NCI-H510A treated with DMSO at 0.1 percent for 48 hours (cell line): Measurements from ENCODE around the gene GOLM1.
A peak's percentile ranks its signal among the peaks of the same experiment; 100 is the strongest.

Experiments
- DNase-seq: peaks from one replicate; lab custom pipeline; 2025; lab: John Stamatoyannopoulos, UW

The GOLM1 gene

GRCh38 chr9:86045654-86046053 lies 53.7 kb downstream of the GOLM1 start:
- DNase-seq: no peak

- no peak for DNase-seq
Observed at GRCh38 chr9:86043999-86044398, 55.4 kb downstream of the GOLM1 start.

- DNase-seq: no peak
Observed at GRCh38 chr9:86043586-86043985, 55.8 kb downstream of the GOLM1 start.

- no peak for DNase-seq
Observed at GRCh38 chr9:86042199-86042978, 57.0 kb downstream of the GOLM1 start.

- no peak for DNase-seq
Observed at GRCh38 chr9:86041311-86041741, 58.0 kb downstream of the GOLM1 start.

- no peak for DNase-seq
Observed at GRCh38 chr9:86040861-86041155, 58.5 kb downstream of the GOLM1 start.

- DNase-seq: no peak
Observed at GRCh38 chr9:86039991-86040860, 59.1 kb downstream of the GOLM1 start.

- peak; percentile 23 for DNase-seq
Observed at GRCh38 chr9:86036555-86036954, 62.8 kb downstream of the GOLM1 start.

- no peak for DNase-seq
Observed at GRCh38 chr9:86035827-86036440, 63.4 kb downstream of the GOLM1 start.

GRCh38 chr9:86034863-86035734 lies 64.3 kb downstream of the GOLM1 start:
- peak; percentile 10 for DNase-seq

GRCh38 chr9:86027767-86028166 lies 71.6 kb downstream of the GOLM1 start:
- no peak for DNase-seq

GRCh38 chr9:86022687-86023266 lies 76.6 kb downstream of the GOLM1 start:
- no peak for DNase-seq

- no peak for DNase-seq
Observed at GRCh38 chr9:86021166-86021565, 78.2 kb downstream of the GOLM1 start.

GRCh38 chr9:86020731-86021130 lies 78.6 kb downstream of the GOLM1 start:
- DNase-seq: no peak

GRCh38 chr9:86009133-86009532 lies 90.2 kb downstream of the GOLM1 start:
- no peak for DNase-seq

- no peak for DNase-seq
Observed at GRCh38 chr9:86005253-86005775, 94.0 kb downstream of the GOLM1 start.

- DNase-seq: no peak
Observed at GRCh38 chr9:85995599-85995998, 103.8 kb downstream of the GOLM1 start.

- no peak for DNase-seq
Observed at GRCh38 chr9:85995097-85995496, 104.3 kb downstream of the GOLM1 start.

- DNase-seq: no peak
Observed at GRCh38 chr9:85994191-85994590, 105.2 kb downstream of the GOLM1 start.

- DNase-seq: no peak
Observed at GRCh38 chr9:85987236-85987635, 112.1 kb downstream of the GOLM1 start.

- no peak for DNase-seq
Observed at GRCh38 chr9:85984457-85984856, 114.9 kb downstream of the GOLM1 start.
